Activated naive CD8-positive, alpha-beta T cell treated with anti-CD3 and anti-CD28 coated beads for 36 hours (primary cell): ENCODE measurements around the gene TMEM240. TPM values are rescaled to one million over a fixed set of nuclear protein-coding genes. Genes with fewer than 3 reads are reported as not detected.
A peak's percentile ranks its signal among the peaks of the same experiment; 100 is the strongest.

Experiments used
- DNase-seq: peaks from one replicate; pipeline ENCODE4 v3.0.0; 2021
- H3K27ac Mint-ChIP-seq: one replicate; pipeline ENCODE4 v1.8.0; 2022; ENCODE audit warnings: mild to moderate bottlenecking, moderate library complexity, mixed read lengths
- H3K27me3 Mint-ChIP-seq: one replicate; pipeline ENCODE4 v1.8.0; 2022; ENCODE audit warnings: mild to moderate bottlenecking, mixed read lengths
- H3K36me3 Mint-ChIP-seq: one replicate; pipeline ENCODE4 v1.8.0; 2021; ENCODE audit warnings: mild to moderate bottlenecking, mixed read lengths
- H3K4me1 Mint-ChIP-seq: one replicate; pipeline ENCODE4 v1.8.0; 2021; ENCODE audit warnings: mixed read lengths
- H3K4me3 Mint-ChIP-seq: one replicate; pipeline ENCODE4 v1.8.0; 2022; ENCODE audit warnings: mild to moderate bottlenecking, moderate library complexity, mixed read lengths
- H3K9me3 Mint-ChIP-seq: one replicate; pipeline ENCODE4 v1.8.0; 2022; ENCODE audit warnings: mixed read lengths
- total RNA-seq, 2 experiments: library from RNA; stranded (reverse); gene quantifications; one replicate each; pipeline ENCODE4 v1.2.3, GENCODE V29; 2021

The TMEM240 gene
- total RNA-seq, 2 experiments from 2014 or later = 0.88 TPM; not detected in 1

GRCh38 chr1:1550591-1551432 lies 10.4 kb upstream of the TMEM240 start:
- no peaks in the 10 kb centered on the region for H3K27me3 Mint-ChIP-seq
- peaks cover 2% of the 10 kb centered on the region for H3K36me3 Mint-ChIP-seq
- H3K9me3 Mint-ChIP-seq = no peaks in the 10 kb centered on the region
- no peaks in the 10 kb centered on the region for H3K4me1 Mint-ChIP-seq
- H3K4me3 Mint-ChIP-seq = no peak overlapping the region
- no peak overlapping the region for H3K27ac Mint-ChIP-seq
- DNase-seq = no peak

GRCh38 chr1:1550087-1550486 lies 9.7 kb upstream of the TMEM240 start:
- Mint-ChIP-seq H3K36me3 (no peaks in the 10 kb centered on the region), H3K27me3 (no peaks in the 10 kb centered on the region), H3K27ac (no peak overlapping the region), H3K9me3 (no peaks in the 10 kb centered on the region), H3K4me3 (no peak overlapping the region), H3K4me1 (no peaks in the 10 kb centered on the region)
- no peak for DNase-seq

GRCh38 chr1:1548591-1548990 lies 8.2 kb upstream of the TMEM240 start:
- Mint-ChIP-seq H3K36me3 (no peaks in the 10 kb centered on the region), H3K27me3 (no peaks in the 10 kb centered on the region), H3K4me1 (no peaks in the 10 kb centered on the region), H3K9me3 (no peaks in the 10 kb centered on the region), H3K4me3 (no peak overlapping the region), H3K27ac (no peak overlapping the region)
- no peak for DNase-seq

- no peaks in the 10 kb centered on the region for H3K4me1 Mint-ChIP-seq
- peak overlapping the region; percentile 54 for H3K27ac Mint-ChIP-seq
- H3K36me3 Mint-ChIP-seq = peaks cover 2% of the 10 kb centered on the region
- H3K4me3 Mint-ChIP-seq = no peak overlapping the region
- no peaks in the 10 kb centered on the region for H3K27me3 Mint-ChIP-seq
- H3K9me3 Mint-ChIP-seq = no peaks in the 10 kb centered on the region
- DNase-seq = no peak
Measured at GRCh38 chr1:1547476-1547875, 7.1 kb upstream of the TMEM240 start.

- H3K36me3 Mint-ChIP-seq = peaks cover 2% of the 10 kb centered on the region
- no peak for DNase-seq
- no peaks in the 10 kb centered on the region for H3K9me3 Mint-ChIP-seq
- H3K27me3 Mint-ChIP-seq = no peaks in the 10 kb centered on the region
- H3K4me3 Mint-ChIP-seq = no peak overlapping the region
- no peak overlapping the region for H3K27ac Mint-ChIP-seq
- no peaks in the 10 kb centered on the region for H3K4me1 Mint-ChIP-seq
Measured at GRCh38 chr1:1547011-1547410, 6.6 kb upstream of the TMEM240 start.

GRCh38 chr1:1545946-1546737 lies 5.7 kb upstream of the TMEM240 start:
- Mint-ChIP-seq H3K4me1 (no peaks in the 10 kb centered on the region), H3K27ac (no peak overlapping the region), H3K4me3 (no peak overlapping the region), H3K9me3 (no peaks in the 10 kb centered on the region), H3K36me3 (peaks cover 6% of the 10 kb centered on the region), H3K27me3 (no peaks in the 10 kb centered on the region)
- DNase-seq = no peak

GRCh38 chr1:1544544-1544943 lies 4.1 kb upstream of the TMEM240 start:
- Mint-ChIP-seq H3K4me1 (no peaks in the 10 kb centered on the region), H3K36me3 (peaks cover 6% of the 10 kb centered on the region), H3K4me3 (no peak overlapping the region), H3K9me3 (no peaks in the 10 kb centered on the region), H3K27ac (no peak overlapping the region), H3K27me3 (no peaks in the 10 kb centered on the region)
- DNase-seq = no peak

- peaks cover 1% of the 10 kb centered on the region for H3K4me1 Mint-ChIP-seq
- H3K4me3 Mint-ChIP-seq = no peak overlapping the region
- DNase-seq = no peak
- no peak overlapping the region for H3K27ac Mint-ChIP-seq
- H3K9me3 Mint-ChIP-seq = no peaks in the 10 kb centered on the region
- peaks cover 6% of the 10 kb centered on the region for H3K36me3 Mint-ChIP-seq
- H3K27me3 Mint-ChIP-seq = no peaks in the 10 kb centered on the region
Measured at GRCh38 chr1:1543706-1544099, 3.3 kb upstream of the TMEM240 start.

- no peak for DNase-seq
- no peaks in the 10 kb centered on the region for H3K27me3 Mint-ChIP-seq
- no peak overlapping the region for H3K27ac Mint-ChIP-seq
- H3K9me3 Mint-ChIP-seq = no peaks in the 10 kb centered on the region
- peaks cover 6% of the 10 kb centered on the region for H3K36me3 Mint-ChIP-seq
- peaks cover 1% of the 10 kb centered on the region for H3K4me1 Mint-ChIP-seq
- no peak overlapping the region for H3K4me3 Mint-ChIP-seq
Measured at GRCh38 chr1:1542766-1543705, 2.6 kb upstream of the TMEM240 start.

- no peak overlapping the region for H3K4me3 Mint-ChIP-seq
- no peaks in the 10 kb centered on the region for H3K27me3 Mint-ChIP-seq
- no peak overlapping the region for H3K27ac Mint-ChIP-seq
- peaks cover 6% of the 10 kb centered on the region for H3K36me3 Mint-ChIP-seq
- no peak for DNase-seq
- no peaks in the 10 kb centered on the region for H3K9me3 Mint-ChIP-seq
- peaks cover 1% of the 10 kb centered on the region for H3K4me1 Mint-ChIP-seq
Measured at GRCh38 chr1:1541956-1542765, 1.7 kb upstream of the TMEM240 start.

GRCh38 chr1:1540818-1541628 lies 599 bp upstream of the TMEM240 start:
- peaks cover 6% of the 10 kb centered on the region for H3K36me3 Mint-ChIP-seq
- DNase-seq = no peak
- H3K4me3 Mint-ChIP-seq = no peak overlapping the region
- no peaks in the 10 kb centered on the region for H3K9me3 Mint-ChIP-seq
- H3K4me1 Mint-ChIP-seq = peaks cover 1% of the 10 kb centered on the region
- H3K27ac Mint-ChIP-seq = no peak overlapping the region
- no peaks in the 10 kb centered on the region for H3K27me3 Mint-ChIP-seq

GRCh38 chr1:1539310-1540089 lies 924 bp downstream of the TMEM240 start:
- DNase-seq = no peak
- H3K9me3 Mint-ChIP-seq = no peaks in the 10 kb centered on the region

GRCh38 chr1:1538989-1539309 lies 1.5 kb downstream of the TMEM240 start:
- no peak overlapping the region for H3K4me3 Mint-ChIP-seq
- peaks cover 6% of the 10 kb centered on the region for H3K36me3 Mint-ChIP-seq
- no peaks in the 10 kb centered on the region for H3K27me3 Mint-ChIP-seq
- no peaks in the 10 kb centered on the region for H3K9me3 Mint-ChIP-seq
- H3K4me1 Mint-ChIP-seq = peaks cover 1% of the 10 kb centered on the region
- no peak overlapping the region for H3K27ac Mint-ChIP-seq
- DNase-seq = no peak

More at GRCh38 chr1:1539310-1540089, 924 bp downstream of the TMEM240 start:
- Mint-ChIP-seq H3K4me1 (peaks cover 1% of the 10 kb centered on the region), H3K27me3 (no peaks in the 10 kb centered on the region), H3K36me3 (peaks cover 6% of the 10 kb centered on the region), H3K4me3 (peak overlapping the region; percentile 71), H3K27ac (no peak overlapping the region)
